Spleen (tissue), 7 donors: ENCODE measurements around the gene ALKBH4.

Source experiments
- POLR2A ChIP-seq, 3 donors: fragments of 450-650 bp; IDR thresholded peaks; one replicate each; pipeline ENCODE4 v1.5.1; 2017; ENCODE audit warnings: antibody characterized with exemption in 3 of 3, mild to moderate bottlenecking in 1 of 3
- POLR2AphosphoS5 ChIP-seq, 3 donors: sonication (generic); formaldehyde crosslinking; IDR thresholded peaks; one replicate each; pipeline ENCODE4 v1.5.1; 2017; ENCODE audit warnings: antibody characterized with exemption in 3 of 3
- TF ChIP-seq, protein P1 (sequence below), 11 experiments: fragments of 200-600 bp in 7 of 11; fragments of 450-650 bp in 4 of 11; sonication (generic) in 4 of 11; IDR thresholded peaks in 8 of 11; conservative IDR thresholded peaks in 3 of 11; 1 replicate in 7 of 11; 2 replicates in 4 of 11; pipeline versions ENCODE4 v1.4.0 to v1.8.0; 2016 to 2021; ENCODE audit warnings: antibody characterized with exemption in 11 of 11, inconsistent platforms in 4 of 11, mild to moderate bottlenecking in 1 of 11
- donor health status: DM: no; HTN: no; CAD: no; lungs with moderate emphysema.
- donor health status: DM: no; HTN: no; CAD: no.
- donor health status: DM: no; HTN: no; CAD: no.

DNA sequence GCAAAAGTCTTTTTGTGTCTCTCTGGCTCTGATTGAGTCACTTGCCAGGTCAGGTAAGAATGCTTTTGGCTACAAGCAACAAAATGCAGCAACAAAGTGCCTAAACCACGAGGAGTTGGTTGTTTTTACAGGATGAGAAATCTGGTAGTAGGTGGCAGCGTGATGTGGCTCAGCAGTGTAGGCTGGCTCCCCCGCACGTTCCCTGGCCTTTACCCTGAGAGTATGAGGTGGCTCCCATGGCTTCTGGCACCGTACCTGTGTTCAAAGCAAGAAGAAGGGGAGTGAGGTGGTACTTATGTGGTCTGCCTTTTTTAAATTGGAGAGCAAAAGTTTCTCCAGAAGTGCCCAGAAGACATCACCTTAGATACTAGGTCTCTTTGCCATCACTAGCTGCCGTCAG is 56.8 kb downstream of the ALKBH4 start:
- TF ChIP-seq, protein P1, sequence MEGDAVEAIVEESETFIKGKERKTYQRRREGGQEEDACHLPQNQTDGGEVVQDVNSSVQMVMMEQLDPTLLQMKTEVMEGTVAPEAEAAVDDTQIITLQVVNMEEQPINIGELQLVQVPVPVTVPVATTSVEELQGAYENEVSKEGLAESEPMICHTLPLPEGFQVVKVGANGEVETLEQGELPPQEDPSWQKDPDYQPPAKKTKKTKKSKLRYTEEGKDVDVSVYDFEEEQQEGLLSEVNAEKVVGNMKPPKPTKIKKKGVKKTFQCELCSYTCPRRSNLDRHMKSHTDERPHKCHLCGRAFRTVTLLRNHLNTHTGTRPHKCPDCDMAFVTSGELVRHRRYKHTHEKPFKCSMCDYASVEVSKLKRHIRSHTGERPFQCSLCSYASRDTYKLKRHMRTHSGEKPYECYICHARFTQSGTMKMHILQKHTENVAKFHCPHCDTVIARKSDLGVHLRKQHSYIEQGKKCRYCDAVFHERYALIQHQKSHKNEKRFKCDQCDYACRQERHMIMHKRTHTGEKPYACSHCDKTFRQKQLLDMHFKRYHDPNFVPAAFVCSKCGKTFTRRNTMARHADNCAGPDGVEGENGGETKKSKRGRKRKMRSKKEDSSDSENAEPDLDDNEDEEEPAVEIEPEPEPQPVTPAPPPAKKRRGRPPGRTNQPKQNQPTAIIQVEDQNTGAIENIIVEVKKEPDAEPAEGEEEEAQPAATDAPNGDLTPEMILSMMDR (IDR thresholded peaks at IDR 0.05 in 8 of 11, conservative IDR thresholded peaks at IDR 0.05 in 3 of 11): no peak
- no peak for TF ChIP-seq POLR2A (IDR thresholded peaks at IDR 0.05)
- TF ChIP-seq POLR2AphosphoS5 (IDR thresholded peaks at IDR 0.05): no peak
